Stomach smooth muscle (tissue), 2 donors: ENCODE results near the gene MLH1.
"Not testable (repeated sequence)": the region's sequence is repeated elsewhere in the genome, so short reads cannot be mapped to it uniquely, and the experiment has no call there.

Experiments used
- H3K27ac ChIP-seq: one replicate; pipeline ENCODE4 v1.7.0; 2013; ENCODE audit warnings: mild to moderate bottlenecking, low read length, inconsistent platforms
- H3K27me3 ChIP-seq, 2 donors: one replicate each; pipeline ENCODE4 v1.7.0; 2013; ENCODE audit warnings: low read length in 2 of 2; ENCODE audit not compliant: insufficient read depth in 2 of 2, control insufficient read depth in 1 of 2
- H3K36me3 ChIP-seq, 2 donors: one replicate each; pipeline ENCODE4 v1.7.0; 2013; ENCODE audit warnings: low read length in 2 of 2; ENCODE audit not compliant: control insufficient read depth in 2 of 2, insufficient read depth in 2 of 2
- H3K4me1 ChIP-seq: one replicate; pipeline ENCODE4 v1.7.0; 2013; ENCODE audit warnings: low read length; ENCODE audit not compliant: control insufficient read depth, insufficient read depth
- H3K4me3 ChIP-seq, 2 donors: one replicate each; pipeline ENCODE4 v1.7.0; 2013; ENCODE audit warnings: low read length in 2 of 2
- H3K9ac ChIP-seq, 2 donors: one replicate each; pipeline ENCODE4 v1.7.0; 2013; ENCODE audit warnings: low read length in 2 of 2, mild to moderate bottlenecking in 1 of 2
- H3K9me3 ChIP-seq, 2 donors: one replicate each; pipeline ENCODE4 v1.7.0; 2013; ENCODE audit warnings: low read length in 2 of 2; ENCODE audit not compliant: control insufficient read depth in 2 of 2
- donor health status: healthy.
- donor health status: Pancreatic carcinoma.

MLH1 gene

GRCh38 chr3:37055077-37055476 lies 61.8 kb downstream of the MLH1 start:
- peaks cover 30 to 37% of the 10 kb centered on the region in 2 donors for H3K36me3 ChIP-seq
- not testable (repeated sequence) for H3K4me3 ChIP-seq, H3K27me3 ChIP-seq, H3K9me3 ChIP-seq, H3K9ac ChIP-seq, H3K27ac ChIP-seq, H3K4me1 ChIP-seq

DNA sequence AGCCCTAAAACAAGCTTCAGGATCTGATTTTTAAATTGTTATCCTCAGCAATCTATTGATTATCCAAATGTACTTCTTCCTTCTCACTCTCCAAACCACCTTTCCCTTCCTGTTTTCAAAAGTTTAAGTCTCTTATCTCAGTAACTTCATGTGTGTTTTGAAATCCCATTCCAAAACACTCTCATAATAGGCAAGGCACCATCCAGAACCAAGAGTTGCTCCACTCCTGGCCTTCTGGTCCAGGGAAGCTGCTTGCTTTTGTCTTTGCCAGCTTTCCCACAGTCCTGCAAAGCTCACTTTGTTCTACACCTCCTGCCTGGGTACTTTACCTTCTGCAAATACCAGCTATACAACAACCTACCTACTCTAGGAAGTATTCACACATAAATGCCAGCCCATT lies 63.5 kb downstream of the MLH1 start:
- H3K36me3 ChIP-seq, result peaks cover 31% of the 10 kb centered on the region in 2 donors
- H3K27ac ChIP-seq, result no peak overlapping the region
- H3K9me3 ChIP-seq, result no peaks in the 10 kb centered on the region
- peaks cover 7% of the 10 kb centered on the region for H3K4me1 ChIP-seq
- H3K4me3 ChIP-seq, result no peak overlapping the region
- no peaks in the 10 kb centered on the region for H3K27me3 ChIP-seq
- no peak overlapping the region for H3K9ac ChIP-seq

DNA sequence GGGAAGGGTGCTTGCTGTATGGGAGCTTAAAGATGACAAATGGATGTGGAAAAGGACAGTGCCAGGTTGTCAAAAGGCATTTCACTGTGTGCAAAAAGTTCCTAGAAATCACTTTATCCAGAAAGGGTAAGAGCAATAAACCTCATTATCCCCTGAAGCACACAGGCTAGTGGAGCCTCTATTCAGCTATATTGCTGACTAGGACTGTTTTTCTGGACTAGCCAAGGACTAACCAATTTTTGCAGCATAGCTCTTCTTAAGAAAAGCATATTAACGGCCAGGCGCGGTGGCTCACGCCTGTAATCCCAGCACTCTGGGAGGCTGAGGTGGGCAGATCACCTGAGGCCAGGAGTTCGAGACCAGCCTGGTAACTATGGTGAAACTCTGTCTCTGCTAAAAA lies 64.8 kb downstream of the MLH1 start:
- Histone ChIP-seq H3K9me3 (no peaks in the 10 kb centered on the region), H3K4me1 (peaks cover 7% of the 10 kb centered on the region), H3K36me3 (peaks cover 32 to 35% of the 10 kb centered on the region in 2 donors), H3K27me3 (no peaks in the 10 kb centered on the region), H3K9ac (no peak overlapping the region), H3K4me3 (no peak overlapping the region), H3K27ac (no peak overlapping the region)

DNA sequence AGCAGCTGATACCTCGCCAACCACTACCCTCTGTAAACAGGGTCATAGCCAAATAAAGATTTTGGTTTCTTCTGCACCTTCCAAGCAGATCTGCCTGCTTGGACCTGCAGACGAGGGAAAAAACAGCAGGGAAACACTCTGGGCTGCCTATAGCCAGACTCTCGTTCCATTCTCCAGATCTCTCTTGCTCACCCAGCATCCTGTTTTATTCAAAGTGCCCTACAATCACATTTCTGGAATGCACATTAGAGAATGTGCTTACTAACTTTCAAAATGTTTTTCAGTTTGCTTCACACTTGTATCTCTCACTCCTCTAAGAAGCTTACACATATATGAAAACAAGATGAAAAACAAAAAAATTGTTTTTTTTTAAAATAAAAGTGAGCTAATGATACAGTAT lies 71.4 kb downstream of the MLH1 start:
- Histone ChIP-seq H3K27me3 (no peaks in the 10 kb centered on the region), H3K9ac (no peak overlapping the region), H3K4me1 (no peaks in the 10 kb centered on the region), H3K36me3 (peaks cover 20 to 38% of the 10 kb centered on the region in 2 donors), H3K4me3 (no peak overlapping the region), H3K9me3 (no peaks in the 10 kb centered on the region), H3K27ac (no peak overlapping the region)

DNA sequence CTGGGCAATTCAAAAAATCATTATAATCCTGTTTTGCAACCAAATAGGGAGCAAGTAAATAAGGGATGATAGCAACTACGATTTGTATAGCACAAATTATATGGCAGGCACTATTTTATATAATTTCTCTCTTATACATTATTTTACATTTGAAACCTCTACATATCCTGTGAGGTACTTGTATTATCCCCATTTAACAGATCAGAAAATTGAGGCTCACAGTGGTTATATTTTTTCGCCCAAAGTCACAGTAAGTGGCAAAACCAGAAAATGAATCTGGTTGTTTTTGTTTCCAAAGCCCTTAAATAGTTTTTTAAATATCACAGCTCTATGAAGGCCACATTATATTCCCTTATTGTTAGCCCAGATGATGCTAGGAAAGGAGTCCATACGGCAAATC lies 74.3 kb downstream of the MLH1 start:
- Histone ChIP-seq H3K4me3 (no peak overlapping the region), H3K36me3 (peaks cover 14 to 28% of the 10 kb centered on the region in 2 donors), H3K27ac (no peak overlapping the region), H3K27me3 (no peaks in the 10 kb centered on the region), H3K4me1 (no peaks in the 10 kb centered on the region), H3K9ac (no peak overlapping the region), H3K9me3 (no peaks in the 10 kb centered on the region)

DNA sequence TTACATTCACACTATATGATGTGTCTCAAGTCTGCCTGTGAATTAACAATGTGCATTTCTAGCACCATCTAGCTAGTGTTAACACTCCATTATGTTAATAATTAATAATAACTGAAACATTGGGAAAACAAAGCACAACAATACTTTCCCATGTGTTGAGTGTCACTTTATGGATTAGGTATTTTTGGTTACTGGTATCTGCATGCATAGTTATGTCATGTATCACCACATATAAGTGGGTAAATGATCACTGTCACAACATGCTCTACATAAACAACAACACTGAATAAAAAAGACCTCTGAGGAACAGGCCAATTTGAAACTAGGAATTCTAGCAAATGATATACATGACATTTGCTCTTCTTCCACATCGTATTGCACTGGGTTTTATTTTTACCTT lies 74.7 kb downstream of the MLH1 start:
- Histone ChIP-seq H3K27ac (no peak overlapping the region), H3K36me3 (peaks cover 13 to 23% of the 10 kb centered on the region in 2 donors), H3K9ac (no peak overlapping the region), H3K4me3 (no peak overlapping the region), H3K4me1 (no peaks in the 10 kb centered on the region), H3K9me3 (no peaks in the 10 kb centered on the region), H3K27me3 (no peaks in the 10 kb centered on the region)

DNA sequence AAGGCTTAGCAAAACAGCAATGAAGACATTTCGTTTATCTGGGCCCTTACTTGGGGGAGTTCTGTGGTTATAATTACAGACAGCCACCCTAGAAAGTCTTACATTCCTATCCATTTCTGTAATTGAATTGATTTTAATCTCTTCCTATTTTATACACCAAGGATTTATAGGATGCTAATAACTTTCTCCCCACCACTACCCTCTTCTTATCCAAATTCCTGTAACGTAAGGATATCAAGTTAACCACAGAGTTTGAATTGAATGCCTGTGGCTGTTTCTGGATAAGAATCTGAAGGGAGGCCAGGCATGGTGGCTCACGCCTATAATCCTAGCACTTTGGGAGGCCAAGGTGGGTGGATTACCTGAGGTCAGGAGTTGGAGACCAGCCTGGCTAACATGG lies 78.6 kb downstream of the MLH1 start:
- Histone ChIP-seq H3K4me1 (no peaks in the 10 kb centered on the region), H3K4me3 (no peak overlapping the region), H3K36me3 (peaks cover 7 to 15% of the 10 kb centered on the region in 2 donors), H3K9ac (no peak overlapping the region), H3K9me3 (no peaks in the 10 kb centered on the region), H3K27me3 (no peaks in the 10 kb centered on the region), H3K27ac (no peak overlapping the region)

DNA sequence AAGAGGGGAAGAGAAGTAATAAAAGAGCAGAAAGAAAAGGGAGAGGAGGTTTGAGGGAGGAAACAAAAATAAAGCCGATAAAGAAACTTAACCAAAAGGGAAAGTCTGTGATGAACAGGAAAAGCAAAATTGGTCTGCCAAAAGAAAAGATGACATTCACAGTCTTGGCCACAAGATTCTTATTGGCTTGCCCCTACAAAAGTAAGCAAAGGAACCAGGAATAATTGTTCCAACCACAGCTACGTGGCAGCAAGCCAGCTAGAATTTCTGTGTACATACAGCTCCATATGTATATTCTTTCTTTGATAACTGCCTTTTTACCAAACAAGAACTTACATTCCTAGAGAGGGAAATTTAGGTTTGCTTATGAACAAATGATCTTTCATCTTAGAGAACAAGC lies 79.6 kb downstream of the MLH1 start:
- Histone ChIP-seq H3K9me3 (no peaks in the 10 kb centered on the region), H3K4me3 (no peak overlapping the region), H3K36me3 (peaks cover 8 to 15% of the 10 kb centered on the region in 2 donors), H3K27ac (no peak overlapping the region), H3K27me3 (no peaks in the 10 kb centered on the region), H3K9ac (no peak overlapping the region), H3K4me1 (no peaks in the 10 kb centered on the region)

GRCh38 chr3:37074178-37074577 lies 80.9 kb downstream of the MLH1 start:
- Histone ChIP-seq H3K4me3 (no peak overlapping the region), H3K9me3 (no peaks in the 10 kb centered on the region), H3K36me3 (peaks cover 4 to 8% of the 10 kb centered on the region in 2 donors), H3K27me3 (no peaks in the 10 kb centered on the region), H3K9ac (no peak overlapping the region), H3K27ac (no peak overlapping the region), H3K4me1 (no peaks in the 10 kb centered on the region)

GRCh38 chr3:37075955-37076354 lies 82.6 kb downstream of the MLH1 start:
- no peaks in the 10 kb centered on the region for H3K9me3 ChIP-seq
- H3K27ac ChIP-seq, result no peak overlapping the region
- peaks cover 2 to 9% of the 10 kb centered on the region in 2 donors for H3K36me3 ChIP-seq
- H3K27me3 ChIP-seq, result no peaks in the 10 kb centered on the region
- H3K4me1 ChIP-seq, result no peaks in the 10 kb centered on the region
- no peak overlapping the region for H3K9ac ChIP-seq
- no peak overlapping the region for H3K4me3 ChIP-seq

GRCh38 chr3:37082317-37082716 lies 89.0 kb downstream of the MLH1 start:
- H3K27ac ChIP-seq, result no peak overlapping the region
- H3K9me3 ChIP-seq, result no peaks in the 10 kb centered on the region
- no peak overlapping the region for H3K9ac ChIP-seq
- H3K4me1 ChIP-seq, result no peaks in the 10 kb centered on the region
- H3K27me3 ChIP-seq, result no peaks in the 10 kb centered on the region
- peaks cover 0 to 2% of the 10 kb centered on the region in 2 donors for H3K36me3 ChIP-seq
- H3K4me3 ChIP-seq, result no peak overlapping the region
